GOT3 (cell line): ENCODE results near the gene MIER2.
"Not testable (repeated sequence)": the region's sequence is repeated elsewhere in the genome, so short reads cannot be mapped to it uniquely, and the experiment has no call there.

Source experiments
- DNase-seq: peaks from one replicate; lab custom pipeline; 2025; ENCODE audit warnings: mixed read lengths; lab: John Stamatoyannopoulos, UW

The MIER2 gene

GRCh38 chr19:283395-283794 lies 61.2 kb downstream of the MIER2 start:
- DNase-seq, result no peak

GRCh38 chr19:282501-282900 lies 62.1 kb downstream of the MIER2 start:
- no peak for DNase-seq

- no peak for DNase-seq
Observed at GRCh38 chr19:281992-282391, 62.6 kb downstream of the MIER2 start.

GRCh38 chr19:281156-281853 lies 63.3 kb downstream of the MIER2 start:
- no peak for DNase-seq

GRCh38 chr19:280541-281009 lies 64.0 kb downstream of the MIER2 start:
- DNase-seq, result no peak

- no peak for DNase-seq
Observed at GRCh38 chr19:279656-280055, 64.9 kb downstream of the MIER2 start.

- DNase-seq, result no peak
Observed at GRCh38 chr19:279231-279630, 65.4 kb downstream of the MIER2 start.

GRCh38 chr19:277581-278165 lies 66.9 kb downstream of the MIER2 start:
- no peak for DNase-seq

- no peak for DNase-seq
Observed at GRCh38 chr19:277131-277530, 67.5 kb downstream of the MIER2 start.

- no peak for DNase-seq
Observed at GRCh38 chr19:275958-276646, 68.5 kb downstream of the MIER2 start.

GRCh38 chr19:275000-275399 lies 69.6 kb downstream of the MIER2 start:
- no peak for DNase-seq

GRCh38 chr19:273393-273792 lies 71.2 kb downstream of the MIER2 start:
- DNase-seq, result no peak

GRCh38 chr19:271856-272255 lies 72.7 kb downstream of the MIER2 start:
- no peak for DNase-seq

GRCh38 chr19:270766-271318 lies 73.8 kb downstream of the MIER2 start:
- not testable (repeated sequence) for DNase-seq

GRCh38 chr19:269241-269640 lies 75.4 kb downstream of the MIER2 start:
- DNase-seq, result no peak

- DNase-seq, result no peak
Observed at GRCh38 chr19:262125-262524, 82.5 kb downstream of the MIER2 start.

- DNase-seq, result not testable (repeated sequence)
Observed at GRCh38 chr19:256804-257203, 87.8 kb downstream of the MIER2 start.
